DOHH2 (cell line): ENCODE measurements around the gene BCL11B.

Experiments
- H3F3A ChIP-seq: fragments of 200-600 bp; sonication (generic), shearing (Covaris generic); 2 replicates; pipeline ENCODE4 v1.6.0; 2016; ENCODE audit warnings: antibody characterized with exemption, mild to moderate bottlenecking; ENCODE audit not compliant: control insufficient read depth, insufficient read depth
- H3K27ac ChIP-seq: fragments of 200-600 bp; sonication (generic); 2 replicates; pipeline ENCODE4 v1.5.1; 2014; ENCODE audit warnings: low read depth, mild to moderate bottlenecking, low read length, moderate library complexity
- H3K27me3 ChIP-seq: fragments of 200-600 bp; sonication (generic); 2 replicates; pipeline ENCODE4 v1.6.1; 2014; ENCODE audit warnings: mild to moderate bottlenecking, low read length, mixed read lengths; ENCODE audit not compliant: control insufficient read depth
- H3K36me3 ChIP-seq: fragments of 200-600 bp; sonication (generic); 2 replicates; pipeline ENCODE4 v1.6.1; 2014; ENCODE audit warnings: mild to moderate bottlenecking, low read length, moderate library complexity, mixed read lengths; ENCODE audit not compliant: control insufficient read depth
- H3K4me1 ChIP-seq: fragments of 200-600 bp; sonication (generic); 2 replicates; pipeline ENCODE4 v1.6.1; 2014; ENCODE audit warnings: mild to moderate bottlenecking, low read length, mixed read lengths; ENCODE audit not compliant: control insufficient read depth
- H3K4me2 ChIP-seq: fragments of 200-600 bp; sonication (generic); 2 replicates; pipeline ENCODE4 v1.6.0; 2014; ENCODE audit warnings: mild to moderate bottlenecking, low read length, moderate library complexity
- H3K4me3 ChIP-seq: fragments of 200-600 bp; sonication (generic); 2 replicates; pipeline ENCODE4 v1.5.1; 2014; ENCODE audit warnings: mild to moderate bottlenecking, low read length, mixed read lengths
- H3K79me2 ChIP-seq: fragments of 200-600 bp; sonication (generic); 2 replicates; pipeline ENCODE4 v1.6.1; 2014; ENCODE audit warnings: mild to moderate bottlenecking, low read length, mixed read lengths; ENCODE audit not compliant: control insufficient read depth
- H3K9me2 ChIP-seq: fragments of 200-600 bp; sonication (generic); replicated peaks from 2 replicates; pipeline ENCODE4 v1.6.1; 2014; ENCODE audit warnings: mild to moderate bottlenecking, low read length, mixed read lengths; ENCODE audit not compliant: control insufficient read depth
- H3K9me3 ChIP-seq: fragments of 200-600 bp; sonication (generic); 2 replicates; pipeline ENCODE4 v1.6.1; 2014; ENCODE audit warnings: antibody characterized with exemption, low read length, mixed read lengths; ENCODE audit not compliant: control insufficient read depth, insufficient read depth
- H4K20me1 ChIP-seq: fragments of 200-600 bp; sonication (generic); 2 replicates; pipeline ENCODE4 v1.6.0; 2014; ENCODE audit warnings: low read depth, mild to moderate bottlenecking, antibody characterized with exemption, low read length, moderate library complexity; ENCODE audit not compliant: control insufficient read depth, insufficient read depth
- EZH2phosphoT487 ChIP-seq: fragments of 200-600 bp; sonication (generic); IDR thresholded peaks from 2 replicates; pipeline ENCODE4 v1.6.1; 2017; ENCODE audit warnings: borderline replicate concordance, mild to moderate bottlenecking, antibody characterized with exemption, low read length, moderate library complexity, mixed read lengths
- TF ChIP-seq, protein P1 (sequence below): fragments of 200-600 bp; sonication (generic); IDR thresholded peaks from one replicate; pipeline ENCODE4 v1.5.1; 2014; ENCODE audit warnings: antibody characterized with exemption, mild to moderate bottlenecking, low read depth, low read length; ENCODE audit not compliant: poor library complexity, severe bottlenecking

BCL11B gene

GRCh38 chr14:99121319-99121875 is 150.6 kb downstream of the BCL11B start:
- H3F3A ChIP-seq: no peaks in the 10 kb centered on the region

GRCh38 chr14:99120526-99121318 is 151.3 kb downstream of the BCL11B start:
- Histone ChIP-seq H3K4me3 (no peak overlapping the region), H3K27me3 (no peaks in the 10 kb centered on the region), H3F3A (no peaks in the 10 kb centered on the region), H3K4me2 (no peak overlapping the region), H3K4me1 (no peaks in the 10 kb centered on the region), H4K20me1 (no peaks in the 10 kb centered on the region), H3K79me2 (no peaks in the 10 kb centered on the region), H3K27ac (no peak overlapping the region), H3K9me3 (no peaks in the 10 kb centered on the region), H3K9me2 (no peaks in the 10 kb centered on the region), H3K36me3 (no peaks in the 10 kb centered on the region)
- no peak for TF ChIP-seq EZH2phosphoT487
- TF ChIP-seq, protein P1, sequence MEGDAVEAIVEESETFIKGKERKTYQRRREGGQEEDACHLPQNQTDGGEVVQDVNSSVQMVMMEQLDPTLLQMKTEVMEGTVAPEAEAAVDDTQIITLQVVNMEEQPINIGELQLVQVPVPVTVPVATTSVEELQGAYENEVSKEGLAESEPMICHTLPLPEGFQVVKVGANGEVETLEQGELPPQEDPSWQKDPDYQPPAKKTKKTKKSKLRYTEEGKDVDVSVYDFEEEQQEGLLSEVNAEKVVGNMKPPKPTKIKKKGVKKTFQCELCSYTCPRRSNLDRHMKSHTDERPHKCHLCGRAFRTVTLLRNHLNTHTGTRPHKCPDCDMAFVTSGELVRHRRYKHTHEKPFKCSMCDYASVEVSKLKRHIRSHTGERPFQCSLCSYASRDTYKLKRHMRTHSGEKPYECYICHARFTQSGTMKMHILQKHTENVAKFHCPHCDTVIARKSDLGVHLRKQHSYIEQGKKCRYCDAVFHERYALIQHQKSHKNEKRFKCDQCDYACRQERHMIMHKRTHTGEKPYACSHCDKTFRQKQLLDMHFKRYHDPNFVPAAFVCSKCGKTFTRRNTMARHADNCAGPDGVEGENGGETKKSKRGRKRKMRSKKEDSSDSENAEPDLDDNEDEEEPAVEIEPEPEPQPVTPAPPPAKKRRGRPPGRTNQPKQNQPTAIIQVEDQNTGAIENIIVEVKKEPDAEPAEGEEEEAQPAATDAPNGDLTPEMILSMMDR: no peak

More at GRCh38 chr14:99121319-99121875, 150.6 kb downstream of the BCL11B start:
- no peak overlapping the region for H3K4me3 ChIP-seq
- H3K27ac ChIP-seq: no peak overlapping the region
- no peaks in the 10 kb centered on the region for H4K20me1 ChIP-seq
- no peaks in the 10 kb centered on the region for H3K36me3 ChIP-seq
- H3K4me2 ChIP-seq: no peak overlapping the region
- TF ChIP-seq, protein P1: no peak
- TF ChIP-seq EZH2phosphoT487: no peak
- H3K27me3 ChIP-seq: no peaks in the 10 kb centered on the region
- H3K9me3 ChIP-seq: no peaks in the 10 kb centered on the region
- H3K9me2 ChIP-seq: no peaks in the 10 kb centered on the region
- H3K79me2 ChIP-seq: no peaks in the 10 kb centered on the region
- no peaks in the 10 kb centered on the region for H3K4me1 ChIP-seq

DNA sequence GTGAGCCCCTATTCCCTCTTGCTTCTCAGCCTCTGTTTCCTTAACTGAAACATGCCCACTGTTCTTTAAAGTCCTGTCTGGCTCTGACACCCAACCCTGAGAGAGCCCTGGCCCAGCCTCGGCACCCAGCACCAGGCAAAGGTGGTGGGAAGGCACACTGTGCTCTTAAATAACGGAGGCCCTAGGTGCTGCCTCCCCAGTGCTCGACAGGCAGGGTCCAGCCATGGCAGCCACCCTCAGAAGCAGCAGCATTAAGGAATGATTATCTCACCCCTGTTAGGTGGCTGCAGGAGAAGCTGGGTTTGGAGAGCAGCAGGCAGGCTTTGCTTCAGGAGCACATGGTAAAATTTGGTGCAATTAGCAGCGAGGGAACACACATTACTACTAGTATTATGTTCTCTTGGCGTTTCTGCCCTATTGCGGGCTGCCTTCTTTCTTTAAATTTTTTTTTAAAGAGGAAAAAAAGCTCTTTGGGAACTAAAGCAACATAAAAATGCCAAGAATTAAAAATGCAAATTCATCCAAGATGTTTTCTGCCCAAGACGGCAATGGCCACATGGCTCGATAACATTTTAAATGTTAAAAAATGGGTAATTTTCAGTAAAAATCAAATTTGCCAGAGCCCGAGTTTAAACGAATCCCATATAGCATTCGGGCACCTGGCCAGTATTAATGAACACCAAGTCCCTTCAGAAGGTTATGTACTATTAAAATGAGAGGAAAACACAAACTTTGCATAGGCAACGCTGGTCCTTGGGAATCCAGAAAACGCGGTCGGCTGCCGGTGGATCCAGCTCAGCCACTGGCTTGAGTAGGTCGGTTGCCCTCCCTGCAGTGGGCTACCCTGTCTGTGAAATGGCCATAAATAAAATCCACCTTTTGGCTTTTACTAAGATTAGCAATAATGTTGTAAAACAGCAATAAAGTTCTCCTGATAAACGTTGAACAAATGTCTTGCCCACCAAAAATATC is 152.2 kb downstream of the BCL11B start:
- Histone ChIP-seq H4K20me1 (no peaks in the 10 kb centered on the region), H3K4me3 (no peak overlapping the region), H3K27me3 (no peaks in the 10 kb centered on the region), H3K79me2 (no peaks in the 10 kb centered on the region), H3K9me3 (no peaks in the 10 kb centered on the region), H3K27ac (no peak overlapping the region), H3F3A (no peaks in the 10 kb centered on the region), H3K9me2 (no peaks in the 10 kb centered on the region), H3K36me3 (no peaks in the 10 kb centered on the region), H3K4me1 (no peaks in the 10 kb centered on the region), H3K4me2 (no peak overlapping the region)
- TF ChIP-seq, protein P1: no peak
- TF ChIP-seq EZH2phosphoT487: no peak
